Tibial artery (tissue), 4 donors: ENCODE data around the gene PLA2G4D.
"Not testable (repeated sequence)": the region's sequence is repeated elsewhere in the genome, so short reads cannot be mapped to it uniquely, and the experiment has no call there.

ENCODE experiments used
- DNase-seq, 2 donors: peaks; one replicate each; pipeline ENCODE4 v3.0.0-alpha.2; 2019
- H3K27ac ChIP-seq, 2 donors: fragments of 200-600 bp; sonication (generic) in 1 of 2; 1 replicate in 1 of 2; 2 replicates in 1 of 2; pipeline ENCODE4 v1.5.1; 2018 to 2019; ENCODE audit warnings: mild to moderate bottlenecking in 1 of 2
- H3K27me3 ChIP-seq, 2 donors: fragments of 200-600 bp; sonication (generic) in 1 of 2; one replicate each; pipeline versions ENCODE4 v1.5.1 to v1.6.0; 2016 to 2019
- H3K36me3 ChIP-seq, 3 donors: fragments of 200-600 bp; sonication (generic) in 2 of 3; one replicate each; pipeline ENCODE4 v1.5.1; 2016 to 2019; ENCODE audit warnings: mild to moderate bottlenecking in 2 of 3
- H3K4me1 ChIP-seq, 4 donors: fragments of 200-600 bp; sonication (generic) in 2 of 4; 1 replicate in 3 of 4; 2 replicates in 1 of 4; pipeline ENCODE4 v1.5.1; 2016 to 2019
- H3K4me3 ChIP-seq, 2 donors: fragments of 200-600 bp; sonication (generic) in 1 of 2; 1 replicate in 1 of 2; 2 replicates in 1 of 2; pipeline ENCODE4 v1.5.1; 2018 to 2019; ENCODE audit warnings: mild to moderate bottlenecking in 2 of 2
- H3K9me3 ChIP-seq, 3 donors: fragments of 200-600 bp; sonication (generic) in 1 of 3; one replicate each; pipeline ENCODE4 v1.5.1; 2016 to 2019
- intact Hi-C: fragments of 100-400 bp; cut with DNase I; formaldehyde crosslinking; loops from one replicate; pipeline ENCODE4 v1.15.0; 2023; ENCODE audit warnings: low total_unique reads
- TF ChIP-seq, protein P1 (sequence below), 2 experiments: fragments of 200-600 bp in 1 of 2; fragments of 450-650 bp in 1 of 2; IDR thresholded peaks; one replicate each; pipeline ENCODE4 v1.5.1; 2017 to 2019; ENCODE audit warnings: antibody characterized with exemption in 2 of 2, mild to moderate bottlenecking in 1 of 2, moderate library complexity in 1 of 2

PLA2G4D gene

DNA sequence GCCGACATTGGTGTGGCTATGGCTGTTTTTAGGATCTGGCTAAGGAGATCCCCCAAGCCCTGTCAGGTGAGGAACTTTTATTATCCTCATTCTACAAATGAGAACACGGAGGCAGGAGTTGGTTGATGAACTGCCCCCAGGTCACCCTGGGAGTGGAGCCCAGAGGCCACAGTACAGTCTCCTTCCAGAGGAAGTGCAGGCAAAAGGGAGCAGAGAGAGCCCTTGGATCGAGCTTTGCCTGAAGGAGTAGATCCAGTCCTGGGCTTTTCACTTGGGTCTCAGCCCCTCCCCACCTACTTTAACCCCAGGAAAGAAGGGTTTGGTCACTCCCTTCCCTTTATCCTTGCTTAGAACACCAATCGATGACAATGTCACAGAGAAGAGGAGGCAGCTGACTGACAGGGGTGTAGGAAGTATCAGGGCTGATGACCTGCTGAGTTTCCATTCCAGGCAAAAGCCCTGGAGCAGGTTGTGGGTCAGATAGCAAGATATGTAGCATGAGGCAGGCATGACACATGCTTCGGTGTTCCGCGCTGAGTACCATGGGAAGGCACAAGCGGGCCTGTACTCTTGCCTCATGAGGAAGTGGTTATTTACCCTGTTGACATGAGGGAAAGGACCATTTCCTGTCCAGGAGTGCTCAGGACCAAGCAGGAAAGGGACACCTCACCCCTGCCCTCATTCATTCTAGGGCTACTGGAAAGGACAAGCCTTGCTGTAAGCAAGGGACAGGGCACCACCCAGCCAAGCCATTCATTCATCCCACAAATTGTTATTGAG lies 5.8 kb upstream of the PLA2G4D start:
- H3K4me1 ChIP-seq: no peaks in the 10 kb centered on the region
- no peaks in the 10 kb centered on the region for H3K36me3 ChIP-seq
- no peak overlapping the region for H3K4me3 ChIP-seq
- TF ChIP-seq, protein P1, sequence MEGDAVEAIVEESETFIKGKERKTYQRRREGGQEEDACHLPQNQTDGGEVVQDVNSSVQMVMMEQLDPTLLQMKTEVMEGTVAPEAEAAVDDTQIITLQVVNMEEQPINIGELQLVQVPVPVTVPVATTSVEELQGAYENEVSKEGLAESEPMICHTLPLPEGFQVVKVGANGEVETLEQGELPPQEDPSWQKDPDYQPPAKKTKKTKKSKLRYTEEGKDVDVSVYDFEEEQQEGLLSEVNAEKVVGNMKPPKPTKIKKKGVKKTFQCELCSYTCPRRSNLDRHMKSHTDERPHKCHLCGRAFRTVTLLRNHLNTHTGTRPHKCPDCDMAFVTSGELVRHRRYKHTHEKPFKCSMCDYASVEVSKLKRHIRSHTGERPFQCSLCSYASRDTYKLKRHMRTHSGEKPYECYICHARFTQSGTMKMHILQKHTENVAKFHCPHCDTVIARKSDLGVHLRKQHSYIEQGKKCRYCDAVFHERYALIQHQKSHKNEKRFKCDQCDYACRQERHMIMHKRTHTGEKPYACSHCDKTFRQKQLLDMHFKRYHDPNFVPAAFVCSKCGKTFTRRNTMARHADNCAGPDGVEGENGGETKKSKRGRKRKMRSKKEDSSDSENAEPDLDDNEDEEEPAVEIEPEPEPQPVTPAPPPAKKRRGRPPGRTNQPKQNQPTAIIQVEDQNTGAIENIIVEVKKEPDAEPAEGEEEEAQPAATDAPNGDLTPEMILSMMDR (IDR thresholded peaks at IDR 0.05): no peak
- no peaks in the 10 kb centered on the region for H3K9me3 ChIP-seq
- H3K27me3 ChIP-seq: no peaks in the 10 kb centered on the region
- intact Hi-C loops: no loop called here
- no peak overlapping the region for H3K27ac ChIP-seq
- no peak for DNase-seq

DNA sequence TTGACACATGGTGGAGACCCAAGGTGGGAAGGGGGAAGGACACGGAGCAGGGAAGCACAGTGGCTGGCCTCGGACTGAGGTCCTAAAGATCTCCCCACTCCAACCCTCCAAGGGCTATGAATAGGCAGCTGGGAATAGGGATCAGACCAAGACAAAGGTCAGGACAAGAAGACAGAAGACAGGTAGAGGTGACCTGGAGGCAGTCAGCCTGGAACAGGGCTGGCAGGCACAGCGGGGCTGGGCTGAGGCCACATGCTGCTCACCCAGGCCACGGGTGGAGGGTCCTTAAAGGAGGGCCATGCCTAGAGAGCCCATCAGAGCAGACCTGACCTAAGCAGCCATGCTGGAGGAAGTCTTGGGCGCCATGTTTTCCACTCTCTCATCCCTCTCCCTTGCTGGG lies 2.7 kb upstream of the PLA2G4D start:
- DNase-seq: no peak
- H3K36me3 ChIP-seq: no peaks in the 10 kb centered on the region
- H3K4me1 ChIP-seq: peaks cover 0 to 7% (median 0%) of the 10 kb centered on the region in 4 donors
- H3K4me3 ChIP-seq: no peak overlapping the region
- no peak overlapping the region for H3K27ac ChIP-seq
- H3K9me3 ChIP-seq: no peaks in the 10 kb centered on the region
- H3K27me3 ChIP-seq: no peaks in the 10 kb centered on the region
- intact Hi-C loops: no loop called here
- TF ChIP-seq, protein P1 (IDR thresholded peaks at IDR 0.05): no peak

DNA sequence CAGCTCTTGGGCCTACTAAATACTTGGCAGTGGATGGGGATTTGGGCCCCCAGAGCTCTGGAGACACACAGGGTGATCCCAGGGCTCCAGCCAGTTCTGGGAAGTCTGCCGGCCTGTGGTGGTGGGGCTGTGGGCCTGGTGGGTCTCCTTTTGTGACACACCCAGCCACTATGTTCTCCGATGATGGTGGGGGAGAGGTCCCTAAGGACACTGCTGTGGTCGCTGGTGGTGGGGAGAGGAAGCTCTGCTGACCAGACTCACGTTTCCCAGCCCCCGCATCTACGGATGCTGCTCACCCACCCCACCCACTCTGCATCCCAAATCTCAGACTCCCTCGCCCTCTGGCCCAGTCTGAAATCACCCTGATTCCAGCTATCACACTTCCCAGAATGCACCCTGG lies 396 bp downstream of the PLA2G4D start:
- Histone ChIP-seq H3K36me3 (no peaks in the 10 kb centered on the region), H3K4me3 (no peak overlapping the region)

DNA sequence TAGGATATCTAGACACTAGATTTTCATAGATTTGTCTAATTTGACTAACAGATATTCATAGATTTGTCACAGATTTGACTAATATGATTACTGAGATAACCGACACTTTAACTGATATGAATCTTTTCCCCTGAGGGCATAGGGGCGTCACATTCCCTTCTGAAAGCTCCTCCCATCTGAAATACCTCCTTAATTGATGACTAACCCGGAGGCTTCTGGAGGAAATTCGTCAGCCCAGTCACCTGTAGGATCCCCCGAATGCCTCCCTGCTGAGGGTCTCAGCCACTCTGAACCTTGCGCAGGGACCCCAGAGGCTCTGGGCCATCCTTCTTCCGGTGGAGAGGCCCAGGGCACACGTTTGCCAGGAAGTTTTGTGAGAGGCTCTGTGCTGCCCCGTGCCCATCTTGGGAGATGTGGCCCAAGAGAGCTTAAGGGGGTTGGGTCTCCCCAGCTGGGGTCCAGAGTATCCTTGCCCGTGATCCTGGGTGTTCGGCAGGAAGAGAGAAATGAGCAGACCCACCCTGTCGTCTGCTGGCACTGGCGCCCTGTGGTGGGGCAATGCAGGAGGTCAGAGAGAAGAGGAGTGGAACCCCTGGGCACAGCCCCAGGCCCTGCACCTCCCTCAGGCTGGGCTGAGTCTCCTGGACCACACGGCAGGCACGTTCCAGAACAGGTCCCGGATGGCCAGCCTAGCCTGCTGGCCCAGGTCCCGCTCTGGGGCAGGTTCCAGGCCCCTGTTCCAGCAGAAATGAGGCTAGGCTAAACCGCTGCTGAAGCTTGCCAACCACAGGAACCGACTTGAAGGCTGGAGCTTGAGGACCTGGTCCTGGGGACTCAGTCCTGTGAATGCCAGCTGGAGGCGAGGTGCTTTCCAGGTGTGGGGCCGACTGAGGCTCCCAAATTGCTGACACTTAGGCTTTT lies 1.7 kb downstream of the PLA2G4D start:
- Histone ChIP-seq H3K4me1 (peaks cover 0 to 7% (median 0%) of the 10 kb centered on the region in 4 donors), H3K36me3 (no peaks in the 10 kb centered on the region), H3K4me3 (no peak overlapping the region), H3K27me3 (peaks cover 0 to 16% of the 10 kb centered on the region in 2 donors), H3K9me3 (no peaks in the 10 kb centered on the region), H3K27ac (no peak overlapping the region)
- TF ChIP-seq, protein P1 (IDR thresholded peaks at IDR 0.05): no peak
- no peak for DNase-seq
- intact Hi-C loops: no loop called here

More for the DNA sequence above, 396 bp downstream of the PLA2G4D start:
- H3K9me3 ChIP-seq: no peaks in the 10 kb centered on the region
- no peak overlapping the region for H3K27ac ChIP-seq
- DNase-seq: no peak
- peaks cover 0 to 7% (median 0%) of the 10 kb centered on the region in 4 donors for H3K4me1 ChIP-seq
- peaks cover 0 to 7% of the 10 kb centered on the region in 2 donors for H3K27me3 ChIP-seq
- intact Hi-C loops: no loop called here
- TF ChIP-seq, protein P1 (IDR thresholded peaks at IDR 0.05): no peak

DNA sequence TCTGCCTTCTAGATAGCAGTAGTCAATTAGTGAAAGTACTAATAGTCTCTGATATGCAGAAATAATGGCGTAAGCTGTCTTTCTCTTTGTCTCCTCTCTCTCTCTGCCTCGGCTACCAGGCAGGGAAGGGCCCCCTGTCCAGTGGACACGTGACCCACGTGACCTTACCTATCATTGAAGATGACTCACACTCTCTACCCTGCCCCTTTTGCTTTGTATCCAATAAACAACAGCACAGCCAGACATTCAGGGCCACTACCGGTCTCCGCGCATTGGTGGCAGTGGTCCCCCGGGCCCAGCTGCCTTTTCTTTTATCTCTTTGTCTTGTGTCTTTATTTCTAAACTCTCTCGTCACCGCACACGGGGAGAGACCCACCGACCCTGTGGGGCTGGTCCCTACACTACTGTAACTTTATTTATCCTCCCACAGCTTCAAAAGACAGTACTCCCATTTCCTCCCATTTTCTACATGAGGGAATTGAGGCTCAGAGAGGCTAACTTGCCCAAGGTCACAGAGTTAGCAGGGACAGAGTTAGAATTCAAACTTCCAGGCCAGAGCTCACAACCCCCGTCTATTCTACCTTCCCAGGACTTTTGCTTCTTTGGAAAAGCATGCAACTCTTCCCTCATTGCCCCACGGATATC lies 2.5 kb downstream of the PLA2G4D start:
- intact Hi-C loops, H3K9me3 ChIP-seq, DNase-seq, H3K36me3 ChIP-seq, H3K4me1 ChIP-seq, H3K27ac ChIP-seq, H3K4me3 ChIP-seq: not testable (repeated sequence)
- H3K27me3 ChIP-seq: peaks cover 0 to 19% of the 10 kb centered on the region in 2 donors
